ENCODE measurements around the gene NOS1AP.
"Not testable (repeated sequence)": the region's sequence is repeated elsewhere in the genome, so short reads cannot be mapped to it uniquely, and the experiment has no call there.

The NOS1AP gene

DNA sequence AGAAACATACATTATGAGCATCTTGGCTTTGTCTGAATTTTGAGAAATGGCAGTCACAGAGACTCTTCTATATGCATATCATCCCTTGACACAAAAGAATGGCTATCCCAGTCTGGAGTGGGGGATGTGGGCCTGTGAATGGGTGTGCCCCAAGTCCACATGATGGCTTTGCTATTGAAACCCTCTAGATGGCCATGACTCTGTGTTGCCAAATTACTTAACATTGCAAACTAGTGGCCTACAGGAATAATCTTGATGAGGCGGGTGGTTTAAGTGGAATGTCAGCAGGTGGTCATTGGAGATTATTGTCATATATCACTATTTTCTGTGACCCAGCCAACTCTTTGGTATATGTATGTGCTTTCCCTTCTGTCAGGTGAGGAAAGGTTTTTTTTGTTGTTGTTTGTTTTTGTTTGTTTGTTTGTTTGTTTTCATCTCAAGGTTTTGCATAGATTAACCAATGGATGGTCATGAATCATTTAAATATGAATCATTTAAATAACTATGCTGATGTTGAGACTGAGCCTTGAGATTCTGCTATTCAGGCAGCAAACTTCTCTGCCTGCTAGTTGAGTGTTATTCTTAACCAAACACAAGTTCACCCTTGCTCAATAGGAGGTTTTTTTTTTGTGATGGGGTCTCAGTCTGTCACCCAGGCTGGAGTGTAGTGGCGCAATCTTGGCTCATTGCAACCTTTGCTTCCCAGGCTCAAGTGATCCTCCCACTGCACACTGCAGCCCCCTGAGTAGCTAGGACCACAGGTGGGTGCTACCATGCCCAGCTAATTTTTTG is 103.0 kb downstream of the NOS1AP start:
- DNase-seq: no peak

DNA sequence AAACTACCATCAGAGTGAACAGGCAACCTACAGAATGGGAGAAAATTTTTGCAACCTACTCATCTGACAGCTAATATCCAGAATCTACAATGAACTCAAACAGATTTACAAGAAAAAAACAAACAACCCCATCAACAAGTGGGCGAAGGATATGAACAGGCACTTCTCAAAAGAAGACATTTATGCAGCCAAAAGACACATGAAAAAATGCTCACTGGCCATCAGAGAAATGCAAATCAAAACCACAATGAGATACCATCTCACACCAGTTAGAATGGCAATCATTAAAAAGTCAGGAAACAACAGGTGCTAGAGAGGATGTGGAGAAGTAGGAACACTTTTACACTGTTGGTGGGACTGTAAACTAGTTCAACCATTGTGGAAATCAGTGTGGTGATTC is 104.1 kb downstream of the NOS1AP start:
- DNase-seq: not testable (repeated sequence)

DNA sequence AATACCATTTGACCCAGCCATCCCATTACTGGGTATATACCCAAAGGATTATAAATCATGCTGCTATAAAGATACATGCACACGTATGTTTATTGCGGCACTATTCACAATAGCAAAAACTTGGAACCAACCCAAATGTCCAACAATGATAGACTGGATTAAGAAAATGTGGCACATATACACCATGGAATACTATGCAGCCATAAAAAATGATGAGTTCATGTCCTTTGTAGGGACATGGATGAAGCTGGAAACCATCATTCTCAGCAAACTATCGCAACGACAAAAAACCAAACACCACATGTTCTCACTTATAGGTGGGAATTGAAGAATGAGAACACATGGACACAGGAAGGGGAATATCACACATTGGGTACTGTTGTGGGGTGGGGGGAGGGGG is 104.5 kb downstream of the NOS1AP start:
- not testable (repeated sequence) for DNase-seq

DNA sequence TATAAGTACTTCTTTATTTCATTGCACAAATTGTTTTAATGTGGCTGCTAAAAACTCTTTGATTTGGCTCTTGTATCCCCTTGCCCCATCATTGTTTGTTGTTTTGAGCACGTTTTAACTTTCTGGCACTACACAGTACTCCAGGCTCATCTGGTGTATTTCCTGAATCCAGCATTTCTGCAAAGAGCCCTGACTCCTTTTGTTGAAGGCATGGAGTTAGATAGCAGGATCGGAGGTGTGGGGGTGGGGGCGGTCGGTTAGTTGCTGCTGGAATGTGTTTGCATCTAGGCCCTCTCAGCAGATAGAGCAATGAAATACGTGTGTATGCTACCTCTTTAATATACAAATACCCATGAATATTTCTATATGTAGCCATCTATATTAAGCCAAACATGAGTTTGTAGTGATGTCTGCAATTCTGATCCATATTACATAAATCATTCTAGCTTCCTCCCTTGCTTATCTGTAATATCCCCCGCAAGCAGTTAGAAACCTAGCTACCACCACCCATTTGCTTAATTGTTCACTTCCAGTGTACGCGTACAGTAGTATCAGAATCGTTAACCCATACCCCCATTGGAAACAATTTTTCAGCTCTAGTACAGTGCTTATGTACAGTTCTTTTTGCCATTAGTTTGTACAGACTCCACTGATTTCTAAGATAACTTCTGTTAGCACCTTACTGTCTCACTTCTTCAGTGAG is 106.0 kb downstream of the NOS1AP start:
- DNase-seq: no peak

DNA sequence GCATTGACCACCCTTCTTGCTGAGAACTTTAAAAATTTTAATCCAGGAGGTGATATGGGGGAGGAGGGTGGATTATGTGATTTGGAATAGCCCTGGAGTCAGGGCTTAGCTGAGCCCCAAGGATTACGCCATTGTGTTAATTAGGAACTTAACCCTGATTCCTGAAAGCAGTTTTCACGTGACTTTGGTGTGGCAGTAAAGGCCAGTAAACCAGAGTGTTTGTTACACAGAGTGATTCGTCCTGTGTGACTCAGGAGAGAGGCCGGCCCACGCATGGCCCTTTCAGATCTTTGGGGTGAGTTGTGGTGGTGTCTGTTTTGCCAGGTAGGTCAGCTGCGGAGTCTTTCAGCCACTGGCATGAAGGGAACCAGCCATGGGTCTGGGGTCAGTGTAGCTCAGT is 107.6 kb downstream of the NOS1AP start:
- DNase-seq: no peak

DNA sequence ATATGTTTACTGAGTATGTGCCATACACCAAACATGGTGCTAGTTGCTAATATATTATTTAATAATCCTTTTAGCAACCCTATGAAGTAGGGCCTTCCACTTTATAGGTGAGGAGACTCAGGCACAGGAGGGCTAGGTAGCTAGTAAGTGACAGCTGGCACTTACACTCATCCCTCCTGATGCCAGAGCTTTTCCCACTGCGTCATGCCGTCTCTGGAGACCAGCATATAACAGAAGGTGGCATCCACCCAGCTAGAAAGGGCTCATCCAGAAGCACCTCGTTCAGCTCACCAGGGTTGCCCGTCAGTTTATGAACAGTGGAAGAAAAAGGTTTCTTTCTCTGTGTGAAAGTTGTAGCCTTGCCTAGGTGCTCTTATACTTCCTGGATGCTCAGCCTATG is 108.9 kb downstream of the NOS1AP start:
- no peak for DNase-seq

DNA sequence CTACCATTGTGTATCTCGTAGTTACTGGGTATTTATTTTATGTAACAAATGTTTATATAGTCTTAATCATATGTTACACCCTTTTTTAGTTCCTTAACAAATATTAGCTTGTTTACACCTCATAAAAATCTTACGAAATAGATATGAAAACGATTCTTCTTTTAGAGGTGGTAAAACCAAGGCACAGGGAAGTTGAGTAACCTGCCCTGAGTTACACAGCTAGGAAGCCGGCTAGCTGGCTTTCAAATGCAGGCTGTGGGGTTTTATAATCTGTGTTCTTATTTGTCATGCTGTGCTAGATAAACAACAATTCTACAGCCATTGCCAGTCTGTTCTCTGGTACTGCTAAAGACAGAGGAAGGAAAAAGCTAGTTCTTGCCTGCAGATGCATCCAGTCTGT is 109.6 kb downstream of the NOS1AP start:
- no peak for DNase-seq

DNA sequence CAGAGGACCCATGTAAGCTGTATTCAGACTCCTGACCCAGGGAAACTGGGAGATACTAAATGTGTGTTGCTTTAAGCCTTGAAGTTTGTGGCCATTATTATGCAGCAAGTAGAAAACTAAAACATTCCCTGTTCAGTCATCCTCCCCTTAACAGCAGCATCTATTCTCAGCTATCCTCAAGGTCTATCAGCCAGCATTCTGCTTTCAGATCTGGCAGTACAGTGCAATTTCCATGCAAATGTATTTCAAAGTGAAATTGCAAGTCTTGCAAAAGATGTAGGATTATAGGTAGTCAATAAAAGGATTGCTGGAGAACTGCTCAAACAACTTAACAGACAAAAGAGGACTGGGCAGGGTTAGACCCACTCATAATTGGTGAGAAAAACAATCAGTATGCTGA is 111.3 kb downstream of the NOS1AP start:
- DNase-seq: no peak

DNA sequence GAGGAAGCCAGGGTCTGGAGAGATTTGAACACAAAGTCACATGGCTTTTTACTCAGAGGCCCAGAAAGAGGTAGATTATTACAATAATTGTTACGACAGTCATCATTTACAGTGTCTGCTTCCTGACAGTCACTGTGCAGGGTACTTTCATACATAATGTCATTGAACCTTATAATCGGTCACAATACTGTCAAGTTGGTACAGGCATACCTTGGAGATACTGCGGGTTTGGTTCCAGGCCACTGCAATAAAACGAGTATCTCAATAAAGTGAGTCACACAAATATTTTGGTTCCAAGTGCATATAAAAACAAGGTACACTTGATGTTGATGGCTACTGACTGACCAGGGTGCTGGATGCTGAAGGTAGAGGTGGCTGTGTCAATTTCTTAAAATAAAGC is 112.6 kb downstream of the NOS1AP start:
- no peak for DNase-seq

DNA sequence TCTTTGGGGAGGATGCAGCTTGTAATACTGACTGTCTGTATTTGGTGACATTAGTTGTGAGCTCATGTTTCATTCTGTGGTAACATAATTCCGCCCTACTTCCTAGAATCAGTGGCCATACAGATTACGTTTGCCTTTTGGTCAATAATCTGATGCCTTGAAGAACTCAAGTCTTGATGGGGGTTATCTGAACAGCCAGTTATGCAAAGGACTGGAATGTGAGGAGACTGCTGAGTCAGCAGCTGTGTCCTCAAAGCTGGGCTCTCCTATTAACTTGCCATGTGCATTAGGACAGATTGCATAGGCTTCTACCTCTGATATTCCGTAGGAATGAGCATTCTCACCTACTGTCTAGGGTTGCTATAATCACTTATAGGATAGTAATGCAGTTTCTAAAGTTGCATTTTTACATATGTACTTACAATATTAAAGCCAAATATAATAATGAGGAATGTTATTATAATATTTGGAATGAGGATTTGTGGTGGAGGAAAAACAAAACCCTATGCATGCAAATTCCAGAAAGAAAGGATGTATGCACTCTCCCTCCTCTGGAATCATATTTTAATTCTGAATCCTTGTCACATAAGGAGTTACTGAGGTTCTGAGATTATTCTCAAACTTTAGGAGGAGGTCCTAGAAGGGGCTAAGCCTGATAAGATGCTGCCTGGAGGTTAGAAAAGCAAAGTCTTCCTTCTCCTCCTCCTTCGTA is 116.0 kb downstream of the NOS1AP start:
- no peak for DNase-seq

DNA sequence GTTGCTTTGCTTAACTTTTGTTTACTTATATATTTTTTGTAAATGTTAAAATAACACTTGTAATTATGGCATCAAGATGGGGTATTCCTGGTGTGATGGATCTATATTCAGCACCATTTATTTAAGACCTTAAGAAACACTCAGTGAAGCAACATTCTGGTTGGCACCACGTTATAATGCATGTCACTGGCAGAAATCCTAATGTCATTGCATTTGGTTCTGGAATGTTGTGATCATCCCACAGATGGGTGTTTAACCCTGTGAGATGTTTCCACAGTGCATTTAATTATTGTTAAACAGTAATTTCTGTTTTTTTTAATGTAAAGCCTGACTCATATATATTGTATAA is 116.5 kb downstream of the NOS1AP start:
- no peak for DNase-seq

DNA sequence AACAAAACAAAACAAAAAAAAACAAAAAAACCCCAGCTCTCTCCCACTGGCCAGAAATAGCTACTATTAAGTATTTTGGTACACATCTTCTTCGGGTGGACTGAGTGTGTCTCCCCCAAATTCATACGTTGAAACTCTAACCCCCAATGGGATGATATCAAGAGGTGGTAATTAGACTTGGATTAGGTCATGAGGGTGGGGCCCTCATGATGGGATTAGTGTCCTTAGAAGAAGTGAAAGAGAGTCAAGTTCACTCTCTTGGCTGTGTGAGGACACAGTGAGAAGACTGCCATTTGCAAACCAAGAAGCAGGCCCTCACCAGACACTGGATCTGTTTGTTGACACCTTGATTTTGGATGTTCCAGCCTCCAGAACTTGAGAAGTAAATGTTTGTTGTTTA is 116.9 kb downstream of the NOS1AP start:
- DNase-seq: no peak

DNA sequence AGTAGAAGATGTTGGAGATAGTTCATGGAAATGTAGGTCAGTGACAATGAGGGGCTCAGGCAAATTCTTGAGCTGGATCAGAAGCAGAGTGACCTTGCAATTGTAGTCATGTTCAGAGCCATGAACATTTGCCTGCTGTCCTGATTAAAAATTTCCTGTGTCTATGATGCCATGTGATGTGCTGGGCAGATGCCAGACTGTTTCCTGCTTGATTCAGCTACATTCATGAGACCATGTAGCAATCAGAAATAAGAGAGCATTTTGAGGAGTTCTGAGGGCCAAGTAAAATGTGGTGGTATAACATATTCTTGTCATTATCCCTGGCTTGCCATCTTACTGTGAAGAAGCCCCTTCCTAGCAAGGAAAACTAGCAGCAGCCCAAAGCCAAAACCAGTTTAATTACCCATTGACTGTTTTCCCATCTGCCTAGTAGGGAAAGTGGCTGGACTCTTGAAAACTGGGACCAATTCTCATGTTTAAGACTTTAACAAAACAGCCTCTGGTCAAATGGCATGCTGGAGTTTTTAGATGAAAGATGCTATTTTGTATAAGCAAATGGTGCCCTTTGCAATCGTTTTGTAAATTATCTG is 118.3 kb downstream of the NOS1AP start:
- DNase-seq: no peak

DNA sequence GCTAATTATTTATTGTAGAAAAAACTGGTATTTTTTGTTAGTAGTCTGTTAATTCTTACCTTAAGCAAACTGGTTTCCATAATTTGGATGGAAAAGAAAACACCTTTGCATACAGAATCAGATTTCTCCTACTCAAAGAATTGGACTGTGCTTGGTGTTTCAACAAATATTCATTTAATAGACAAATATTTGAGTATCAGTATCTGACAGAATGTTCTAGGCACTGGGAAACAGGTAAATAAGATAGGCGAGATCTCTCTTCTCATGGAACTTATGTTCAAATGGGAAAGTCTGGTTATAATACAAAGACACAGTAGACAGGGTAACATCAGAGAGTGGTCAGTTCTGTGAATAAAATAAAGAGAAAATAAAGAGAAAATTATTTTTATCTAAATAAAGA is 119.9 kb downstream of the NOS1AP start:
- no peak for DNase-seq

DNA sequence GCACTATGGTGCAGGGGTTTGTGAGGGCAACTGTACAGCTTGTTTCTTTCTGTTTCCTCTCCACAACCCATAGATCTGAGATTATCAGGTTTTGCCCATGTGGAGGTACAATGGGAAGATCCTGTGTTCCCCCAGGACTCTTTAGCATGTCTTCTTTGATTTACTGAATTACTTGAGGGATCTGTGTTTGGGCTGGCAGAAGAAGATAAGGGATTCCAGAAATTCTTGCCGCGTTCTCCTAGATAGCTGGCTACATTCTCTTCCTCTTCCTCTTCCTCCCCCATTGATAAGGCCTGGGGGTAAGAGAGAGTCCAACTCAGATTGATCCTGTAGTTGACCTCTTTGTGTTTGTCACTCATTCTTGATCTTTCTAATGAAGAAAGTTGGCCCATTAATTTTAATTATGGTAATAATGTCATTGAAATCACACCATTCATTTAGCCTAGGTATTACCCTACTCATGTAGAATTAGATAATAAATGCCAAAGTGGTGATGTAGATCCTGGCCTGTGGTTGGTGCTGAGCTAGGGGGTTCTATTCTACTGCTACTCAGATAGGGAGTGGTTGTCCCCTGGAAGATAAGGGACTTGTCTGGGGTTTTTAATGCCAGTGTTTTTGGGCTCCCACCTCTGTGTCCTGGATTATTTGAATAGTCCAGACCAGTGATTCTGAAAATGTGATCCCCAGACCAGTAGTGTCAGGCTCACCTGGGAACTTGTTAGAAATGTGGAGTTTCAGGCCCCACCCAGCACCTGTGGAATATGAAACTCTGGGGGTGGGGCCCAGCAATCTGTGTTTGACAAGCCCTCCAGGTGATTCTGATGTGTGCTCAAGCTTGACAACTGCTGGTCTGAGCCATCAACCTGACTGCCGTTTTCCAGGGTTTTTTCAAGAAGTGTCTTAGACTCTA is 122.2 kb downstream of the NOS1AP start:
- peak; percentile 17 for DNase-seq

DNA sequence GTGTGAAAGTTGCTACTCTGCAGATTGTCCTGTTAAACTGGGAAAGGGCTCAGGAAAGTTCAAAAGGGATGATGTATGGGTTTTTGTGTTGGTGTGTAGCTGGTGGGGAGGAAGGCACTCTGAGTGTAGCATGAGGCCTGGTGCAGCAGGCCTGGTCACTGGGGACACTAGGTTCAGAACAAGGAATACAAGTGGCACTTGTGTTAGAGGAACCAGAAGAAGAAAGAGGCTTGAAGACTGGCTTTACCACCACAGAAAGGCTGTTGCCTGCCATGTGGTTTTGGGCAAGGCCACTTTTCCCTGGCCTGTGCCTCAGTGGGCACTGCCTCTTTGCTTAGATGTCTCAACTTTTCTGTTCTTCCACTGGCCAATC is 122.8 kb downstream of the NOS1AP start:
- DNase-seq: no peak

DNA sequence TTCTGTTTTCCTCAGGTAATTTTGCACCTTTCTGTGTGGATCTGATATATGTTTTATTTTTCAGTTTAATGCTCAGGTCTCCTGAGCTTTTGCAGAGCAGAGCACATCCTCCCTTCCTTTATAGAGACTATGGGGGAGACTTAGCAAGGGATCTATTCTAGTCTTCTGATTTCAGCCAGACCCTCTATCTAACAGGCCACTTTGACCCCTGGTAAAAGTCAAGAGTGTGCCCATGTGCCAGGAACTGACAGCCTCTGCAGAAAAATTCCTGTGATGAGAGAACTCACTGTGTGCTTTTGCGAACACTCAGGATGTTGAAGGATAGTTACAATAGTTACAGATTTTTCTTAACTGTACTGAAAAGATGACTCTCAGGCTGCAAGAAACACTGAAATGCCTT is 123.3 kb downstream of the NOS1AP start:
- no peak for DNase-seq

DNA sequence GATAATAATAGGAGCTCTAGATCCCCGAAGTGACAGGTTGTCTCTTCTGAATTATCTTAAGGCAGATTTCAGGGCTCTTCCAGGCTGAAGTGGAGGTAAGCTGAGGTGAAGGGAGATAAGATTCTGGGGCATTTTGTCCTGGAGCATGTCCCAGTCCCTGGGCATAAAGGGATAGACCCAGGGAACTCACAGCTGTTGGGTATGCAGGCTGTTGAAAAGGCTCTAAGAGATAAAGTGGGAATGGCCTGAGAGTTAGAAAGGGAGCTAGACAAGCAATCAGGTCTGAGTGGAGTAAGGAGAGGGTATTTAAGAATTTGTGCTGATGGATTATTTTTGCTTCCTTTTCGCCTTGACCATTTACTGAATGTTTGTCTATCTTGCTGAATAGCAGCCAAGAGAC is 123.7 kb downstream of the NOS1AP start:
- no peak for DNase-seq

DNA sequence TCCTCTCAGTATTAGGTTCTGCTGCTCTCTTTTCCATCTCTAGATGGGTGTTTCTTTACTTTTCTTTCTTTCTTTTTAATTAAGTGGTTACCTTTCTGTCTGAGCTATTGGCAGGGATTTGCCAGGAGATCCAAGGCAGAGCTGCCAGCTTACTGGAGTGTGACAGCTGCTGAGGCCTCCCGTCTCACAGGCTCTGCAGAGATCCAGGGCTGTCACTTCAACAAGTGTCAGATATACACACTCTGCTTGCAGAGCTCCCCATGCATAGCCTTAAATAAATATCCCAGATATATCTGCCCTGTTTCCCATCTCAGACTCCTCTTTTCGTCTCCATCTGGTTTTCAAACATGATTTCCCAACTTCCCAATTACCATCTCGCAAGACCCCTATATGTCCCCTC is 124.3 kb downstream of the NOS1AP start:
- no peak for DNase-seq

DNA sequence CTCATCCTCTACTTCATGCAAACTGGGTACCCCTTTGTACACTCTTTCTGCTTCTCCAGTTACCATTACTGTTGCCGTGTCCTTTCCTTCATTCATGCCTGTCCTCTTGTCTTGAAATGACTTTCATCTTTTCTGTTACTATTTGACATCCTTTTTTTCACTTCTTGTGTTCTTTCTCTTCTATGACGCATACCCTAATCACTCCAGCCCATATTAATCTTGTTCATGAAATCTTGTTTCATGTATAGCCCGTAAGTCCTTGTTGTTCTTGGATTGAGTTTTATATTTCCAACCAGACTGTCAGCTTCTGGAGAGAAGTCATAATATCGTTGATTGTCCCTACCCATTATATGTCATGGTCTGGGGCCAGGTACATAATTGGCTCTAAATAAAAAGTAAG is 126.1 kb downstream of the NOS1AP start:
- DNase-seq: no peak

DNA sequence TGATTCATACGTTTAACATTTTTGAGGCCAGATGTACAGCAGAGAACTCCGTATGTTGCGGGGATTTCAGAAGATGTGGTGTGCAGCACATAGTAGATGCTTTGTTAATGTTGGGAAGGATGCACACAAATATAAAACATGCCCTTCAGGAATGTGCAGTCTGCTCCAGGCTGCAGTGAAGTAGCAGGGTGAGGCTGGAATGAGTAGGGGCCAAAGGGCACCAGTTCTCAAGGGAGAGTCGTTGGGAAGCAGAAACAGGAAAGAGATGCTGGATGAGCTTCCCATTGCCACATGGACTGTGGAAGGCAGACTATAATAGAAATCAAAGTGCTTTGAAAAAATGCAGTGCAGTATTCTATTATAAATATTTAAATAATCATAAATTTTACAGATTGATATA is 126.9 kb downstream of the NOS1AP start:
- no peak for DNase-seq

DNA sequence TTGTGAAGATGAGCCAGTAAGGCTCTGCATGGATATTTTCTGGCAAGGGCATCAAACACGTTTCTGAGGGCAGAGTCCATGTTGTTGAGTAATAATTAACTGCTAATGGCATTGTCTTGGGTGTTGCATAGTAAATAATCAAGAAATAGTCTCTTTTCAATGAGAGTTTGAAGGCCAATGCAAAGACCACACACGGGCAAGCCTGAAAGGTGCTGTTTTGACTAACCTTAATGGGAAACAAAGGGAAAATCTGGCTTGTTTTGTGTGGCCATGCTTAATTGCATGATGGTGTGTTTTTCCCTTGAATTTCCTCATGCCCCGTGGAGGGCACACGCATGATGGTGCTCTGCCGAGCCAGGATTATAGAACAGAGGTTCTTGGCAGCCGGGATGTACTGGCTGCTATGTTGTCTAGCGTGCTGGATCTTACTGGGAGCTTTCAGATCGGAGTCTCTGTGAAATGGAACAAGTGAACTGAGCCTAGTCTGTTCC is 127.6 kb downstream of the NOS1AP start:
- DNase-seq: no peak
